SIG-M5 treated with dmso at 0.1 percent for 504 hours (cell line): ENCODE data around the gene ZNF554.
A peak's percentile ranks its signal among the peaks of the same experiment; 100 is the strongest.

Experiments used
- DNase-seq: peaks from one replicate; lab custom pipeline; 2025; ENCODE audit not compliant: unreplicated experiment; lab: John Stamatoyannopoulos, UW

The ZNF554 gene

GRCh38 chr19:2819540-2820111 is at the start of gene ZNF554:
Gene ZNF554 (plus strand): TSS chr19:2819868. CDS start chr19:2820072, 204 bp downstream.
- DNase-seq, result peak; percentile 89

DNA sequence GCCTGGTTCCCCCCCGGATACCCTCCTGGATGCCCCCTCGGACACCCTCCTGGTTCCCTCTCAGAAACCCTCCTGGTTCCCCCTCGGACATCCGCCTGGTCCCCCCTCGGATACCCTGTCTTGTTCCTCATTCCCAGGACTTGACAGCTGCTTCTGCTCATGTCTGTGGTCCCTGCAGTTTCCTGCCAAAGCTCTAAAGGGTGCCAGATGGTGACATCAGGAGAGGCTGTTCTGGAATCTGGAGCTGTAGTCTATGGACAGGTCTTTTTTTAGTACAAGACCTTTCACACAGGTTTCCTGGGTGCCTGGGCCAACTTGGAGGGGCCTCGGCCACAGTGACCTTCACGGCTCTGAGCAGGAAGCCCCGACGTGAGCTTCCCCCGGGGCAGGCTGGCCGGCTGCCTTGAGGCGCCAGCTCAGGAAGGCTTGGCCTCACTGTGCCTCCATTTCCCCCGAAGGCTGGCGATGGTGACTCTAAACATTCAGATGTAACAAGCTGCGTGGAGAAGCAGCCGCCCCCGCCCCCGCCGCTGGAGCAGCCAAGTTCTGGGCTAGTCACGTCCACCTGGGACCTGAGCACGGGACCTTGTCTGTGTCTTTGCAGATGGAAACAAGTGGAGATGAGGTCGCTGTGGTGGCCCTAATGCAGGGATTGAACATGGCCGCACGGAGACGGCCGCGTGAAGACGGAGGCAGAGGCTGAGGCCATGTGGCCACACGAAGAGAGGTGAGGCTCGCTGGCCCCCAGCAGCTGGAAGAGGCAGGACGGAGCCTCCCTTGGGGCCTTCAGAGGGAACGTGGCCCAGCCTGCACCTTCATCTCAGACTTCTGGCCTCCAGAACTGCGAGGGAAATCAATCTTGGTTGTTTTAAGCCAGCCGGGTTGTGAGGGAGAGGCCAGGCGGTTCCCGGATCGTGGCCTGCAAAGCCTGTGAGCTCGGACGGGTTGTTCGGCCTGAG is 49.3 kb upstream of the ZNF554 start:
- DNase-seq, result no peak

- no peak for DNase-seq
Measured at GRCh38 chr19:2771786-2772674, 47.6 kb upstream of the ZNF554 start.

DNA sequence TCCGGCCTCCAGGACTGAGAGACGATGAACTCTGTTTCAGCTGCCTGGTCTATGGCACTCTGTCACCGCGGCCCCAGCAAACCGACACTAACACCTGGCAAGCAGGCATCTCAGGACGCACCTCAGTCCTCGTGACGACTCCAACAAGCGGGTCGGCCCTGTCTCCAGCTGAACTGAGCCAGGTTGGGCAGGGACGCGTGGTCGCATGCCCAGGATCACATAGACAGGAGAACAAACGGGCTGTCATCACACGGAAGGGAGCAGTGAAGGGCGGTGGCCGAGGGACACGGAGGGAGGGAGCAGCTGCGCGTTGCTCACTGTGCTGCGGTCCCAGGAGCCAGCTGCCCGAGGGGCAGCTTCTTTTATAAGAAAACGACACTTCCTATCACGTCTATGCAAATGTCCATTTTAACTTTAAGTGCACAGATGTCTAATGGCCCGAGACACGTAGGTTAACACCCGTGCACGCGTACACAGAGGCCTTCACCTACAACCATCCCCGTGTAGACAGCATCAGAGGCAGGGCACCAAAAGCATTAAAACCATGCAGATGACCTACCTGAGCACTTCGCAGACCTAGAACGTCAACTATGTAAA is 45.5 kb upstream of the ZNF554 start:
- DNase-seq, result no peak

DNA sequence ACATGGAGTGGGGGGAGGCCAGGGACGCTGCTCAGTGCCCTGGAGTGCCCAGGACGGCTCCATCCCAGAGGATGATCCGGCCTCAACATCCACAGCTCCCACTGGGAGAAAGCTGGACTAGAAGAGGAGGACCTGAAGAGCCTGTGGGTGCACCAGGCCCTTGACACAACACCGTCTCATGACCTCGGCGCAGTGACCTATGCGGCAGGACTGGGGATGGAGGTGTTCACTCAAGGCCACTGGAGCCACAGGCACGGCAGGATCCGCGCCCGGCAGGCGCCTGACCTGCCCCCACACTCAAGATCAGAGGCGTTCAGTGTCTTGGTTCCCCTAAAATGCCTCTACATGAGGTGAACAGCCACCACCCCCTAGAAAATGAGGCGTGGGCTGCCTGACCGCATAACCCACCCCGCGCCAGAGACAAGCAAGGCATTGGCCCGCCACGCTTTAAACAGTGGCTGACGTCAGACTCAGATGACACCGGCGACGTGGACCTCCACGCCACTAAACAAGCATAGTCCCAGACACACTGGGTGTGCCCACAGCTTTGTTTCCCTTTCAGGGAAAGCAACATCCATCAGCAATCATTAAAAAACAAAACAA is 44.6 kb upstream of the ZNF554 start:
- DNase-seq, result no peak

- DNase-seq, result no peak
Measured at GRCh38 chr19:2775556-2776430, 43.9 kb upstream of the ZNF554 start.

DNA sequence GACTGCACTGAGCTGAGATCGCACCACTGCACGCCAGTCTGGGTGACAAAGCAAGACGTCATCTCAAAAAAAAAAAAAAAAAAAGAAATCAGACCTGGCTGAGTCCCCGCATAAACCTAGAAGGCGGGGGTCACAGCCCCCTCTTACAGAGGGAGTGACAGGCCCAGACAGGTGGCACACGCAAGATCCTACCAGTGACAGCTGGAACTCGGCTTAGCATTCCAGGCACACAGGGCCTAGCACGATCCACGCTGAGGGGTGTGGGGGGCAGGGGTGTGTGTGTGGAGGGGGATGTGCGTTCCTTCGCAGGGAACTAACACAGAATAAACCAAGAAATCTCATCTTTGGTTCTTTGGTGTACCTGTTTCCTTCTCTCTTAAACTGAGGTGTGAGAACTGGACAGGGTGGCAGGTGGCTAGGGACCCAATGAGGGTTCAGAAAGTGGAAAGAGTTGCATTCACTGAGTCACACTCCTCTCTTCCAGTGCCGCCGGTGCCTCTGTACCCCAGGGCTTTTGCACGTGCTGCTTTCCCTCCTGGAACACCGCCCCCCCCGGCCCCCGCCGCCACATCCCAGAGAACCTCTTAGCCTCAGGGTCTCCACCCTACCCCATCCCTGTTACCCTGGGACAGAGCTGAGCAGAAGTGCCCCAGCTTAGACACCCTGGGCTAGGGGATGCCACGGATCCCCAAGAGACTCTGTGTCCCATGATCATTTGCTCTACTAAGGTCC is 41.5 kb upstream of the ZNF554 start:
- DNase-seq, result no peak

DNA sequence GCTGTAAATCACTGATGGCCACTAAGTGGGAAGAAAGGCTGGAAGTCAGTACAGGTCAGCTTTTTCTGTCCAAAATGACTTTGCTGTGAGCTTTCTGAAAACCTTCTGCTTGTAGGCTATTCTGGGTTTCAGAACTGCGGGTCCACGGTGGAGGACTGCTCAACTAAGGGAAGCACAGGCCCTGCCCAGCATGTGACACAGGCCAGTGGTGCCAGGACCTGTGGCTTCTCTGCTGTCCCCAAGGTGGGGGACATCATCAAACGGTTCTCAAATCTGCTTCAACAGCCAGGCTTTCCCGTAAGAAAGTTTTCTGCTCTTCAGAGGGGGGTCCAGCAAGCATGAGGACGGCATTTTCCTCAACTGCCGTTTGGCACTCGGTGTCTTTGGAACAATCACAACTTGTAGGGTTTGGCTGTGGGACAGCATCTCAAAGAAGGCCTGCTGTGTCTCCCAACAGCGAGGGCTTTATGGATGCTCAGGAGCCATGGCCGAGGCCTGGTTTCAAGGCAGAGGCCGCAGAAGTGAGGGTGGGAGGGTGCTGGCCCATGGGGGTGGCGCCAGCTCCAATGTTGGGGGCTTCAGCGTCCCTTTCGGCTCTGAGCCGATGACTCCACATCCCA is 40.4 kb upstream of the ZNF554 start:
- no peak for DNase-seq

DNA sequence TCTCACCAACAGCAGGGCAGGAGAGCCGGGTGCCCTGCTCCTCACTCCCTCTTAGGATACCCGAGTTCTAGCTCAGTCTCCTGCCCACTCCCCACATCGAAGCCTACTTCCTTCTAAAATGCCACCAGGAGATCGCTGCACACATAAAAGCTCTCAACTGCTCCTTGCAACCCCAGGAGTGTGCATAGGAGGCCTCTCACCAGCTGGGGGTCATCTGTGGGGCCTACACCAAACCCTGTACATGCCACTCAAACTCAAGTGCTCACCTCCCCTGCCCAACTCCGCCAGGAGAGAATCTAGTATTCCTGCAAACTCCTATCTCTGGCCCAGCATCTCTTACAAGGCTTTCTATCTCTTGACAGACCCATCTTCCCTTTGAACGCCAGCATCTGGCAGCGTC is 39.4 kb upstream of the ZNF554 start:
- no peak for DNase-seq

DNA sequence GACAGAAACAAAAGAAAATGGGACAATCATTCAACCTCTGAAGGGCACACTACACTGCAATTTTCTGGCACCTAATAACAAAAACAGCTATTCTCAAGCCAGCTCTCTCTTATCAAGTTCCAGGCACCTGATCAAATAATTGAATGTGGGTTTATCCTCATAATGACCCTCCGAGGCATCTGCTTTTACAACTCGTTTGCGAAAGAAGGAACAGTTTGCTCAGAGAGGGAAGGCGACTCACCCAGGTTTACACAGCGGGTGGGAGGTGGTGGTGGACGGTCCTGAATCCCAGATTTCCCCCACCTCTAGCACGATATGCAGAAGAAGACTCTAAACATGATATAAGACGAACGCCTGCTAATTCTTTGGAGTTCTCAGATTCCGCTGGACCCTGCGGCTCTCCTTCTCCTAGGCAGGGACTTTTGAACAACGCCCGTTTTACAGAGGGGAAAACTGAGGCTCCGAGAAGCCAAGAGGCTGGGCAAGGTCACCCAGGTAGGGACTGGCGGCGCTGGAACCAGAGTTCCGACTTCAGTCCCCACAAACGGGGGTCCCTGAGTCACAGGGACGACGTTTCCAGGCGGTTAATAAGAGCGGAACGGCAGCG is 37.2 kb upstream of the ZNF554 start:
- no peak for DNase-seq

DNA sequence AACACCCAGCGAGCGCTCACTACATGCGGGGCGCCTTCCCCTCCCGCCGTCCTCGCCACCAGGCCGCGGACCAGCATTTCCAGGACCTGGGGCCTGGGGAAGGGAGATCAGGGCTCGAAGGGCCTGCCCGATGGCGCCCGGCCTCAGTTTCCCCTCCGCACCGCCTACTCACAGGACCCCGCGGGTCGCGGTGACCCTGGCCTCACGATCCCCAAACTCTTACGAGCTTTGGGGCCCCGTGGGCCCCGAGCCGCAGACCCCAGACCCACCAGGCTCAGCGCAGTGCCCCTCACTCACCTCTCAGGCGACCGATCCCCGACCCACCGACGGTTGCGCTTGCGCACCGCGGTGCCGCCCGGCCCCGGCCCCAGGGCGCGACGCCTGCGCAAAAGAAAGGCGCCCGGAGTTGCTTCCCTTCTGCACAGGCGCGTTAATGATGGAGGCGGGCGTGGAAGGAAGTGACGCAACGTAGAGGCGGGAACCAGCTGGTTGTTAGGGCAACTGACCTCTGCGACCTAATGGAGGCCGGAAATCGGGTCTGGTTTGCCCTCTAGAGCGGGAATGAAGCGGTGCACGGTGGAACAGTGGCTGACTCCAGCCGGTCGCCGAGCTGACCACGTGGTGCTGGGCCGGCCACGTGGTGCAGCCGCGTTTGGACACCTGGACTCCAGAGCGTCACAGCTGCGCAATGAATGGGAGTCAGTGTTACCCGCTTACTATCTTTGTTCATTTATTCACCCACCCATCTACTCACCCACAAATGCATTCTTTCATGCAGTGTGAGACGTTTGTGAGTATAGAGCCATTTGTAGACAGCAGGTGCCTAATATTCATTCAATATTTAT is 36.5 kb upstream of the ZNF554 start, which contains the start of gene SGTA:
SGTA (minus strand) TSS at position 338 of the 845 bp plus-strand sequence. CDS start 14,205 bp downstream, outside the sequence.
- peak; percentile 98 for DNase-seq

- DNase-seq, result no peak
Measured at GRCh38 chr19:2783781-2784145, 35.9 kb upstream of the ZNF554 start.

GRCh38 chr19:2785244-2785997 is 34.2 kb upstream of the ZNF554 start, which contains the start of gene THOP1:
Gene THOP1 (plus strand): TSS chr19:2785503. CDS start chr19:2785663, 160 bp downstream.
- DNase-seq, result peak; percentile 96

GRCh38 chr19:2787115-2787514 is 32.6 kb upstream of the ZNF554 start:
- no peak for DNase-seq

GRCh38 chr19:2788237-2788636 is 31.4 kb upstream of the ZNF554 start:
- no peak for DNase-seq

GRCh38 chr19:2790194-2790556 is 29.5 kb upstream of the ZNF554 start:
- DNase-seq, result no peak
